Retinal pigment epithelial cell (primary cell): ENCODE data around the gene ZNF606.

Source experiments
- DNase-seq: peaks from one replicate; pipeline ENCODE4 v3.0.0-alpha.2; 2010; ENCODE audit warnings: low read depth
- H3K4me3 ChIP-seq: 2 replicates; pipeline ENCODE4 v1.5.1; 2011; ENCODE audit warnings: mild to moderate bottlenecking, low read length, control low read depth, moderate library complexity
- CTCF ChIP-seq: conservative IDR thresholded peaks from 2 replicates; pipeline ENCODE4 v1.5.1; 2011; ENCODE audit warnings: low read depth, low read length, control low read depth, inconsistent platforms

Gene ZNF606

DNA sequence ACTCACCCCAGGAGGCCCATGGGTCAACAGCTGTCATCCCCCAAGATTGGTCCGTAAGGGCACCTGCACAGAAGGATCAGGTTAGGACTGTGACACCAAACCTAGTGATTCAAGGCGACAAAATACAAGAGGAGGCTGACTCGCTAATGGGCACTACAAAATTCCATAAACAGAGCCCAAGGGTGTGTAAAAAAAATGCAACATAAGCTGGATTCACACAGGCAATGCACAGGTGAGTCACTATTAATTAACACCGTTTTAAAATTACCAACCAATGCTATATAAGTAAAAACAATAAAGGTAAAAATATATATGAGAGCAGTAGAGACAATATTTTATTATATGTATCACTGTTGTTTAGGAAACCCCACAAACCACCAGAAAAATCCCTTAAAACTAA, 1.9 kb downstream of the ZNF606 start:
- no peak for TF ChIP-seq CTCF
- DNase-seq, result no peak
- no peak overlapping the region for H3K4me3 ChIP-seq

DNA sequence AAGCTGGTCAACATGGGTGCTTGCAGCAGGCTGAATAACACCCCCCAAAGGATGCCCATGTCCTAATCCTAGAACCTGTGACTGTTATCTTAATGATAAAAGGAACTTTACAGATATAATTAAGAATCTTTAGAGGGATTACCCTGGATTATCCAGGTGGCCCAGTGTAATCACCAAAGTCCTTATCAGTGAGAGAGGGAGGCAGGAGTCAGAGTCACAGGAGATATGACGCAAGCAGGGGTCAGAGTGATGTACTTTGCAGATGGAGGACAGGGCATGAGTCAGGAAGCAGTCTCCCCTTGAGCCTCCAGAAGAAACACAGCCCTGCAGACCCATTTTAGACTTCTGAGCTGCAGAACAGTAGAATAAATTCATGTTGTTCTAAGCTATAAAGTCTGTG, 9.8 kb downstream of the ZNF606 start:
- H3K4me3 ChIP-seq, result no peak overlapping the region
- DNase-seq, result no peak
- TF ChIP-seq CTCF, result no peak

- DNase-seq, result no peak
- TF ChIP-seq CTCF, result no peak
- H3K4me3 ChIP-seq, result no peak overlapping the region
Observed at GRCh38 chr19:57978586-57979289, 23.9 kb downstream of the ZNF606 start.

DNA sequence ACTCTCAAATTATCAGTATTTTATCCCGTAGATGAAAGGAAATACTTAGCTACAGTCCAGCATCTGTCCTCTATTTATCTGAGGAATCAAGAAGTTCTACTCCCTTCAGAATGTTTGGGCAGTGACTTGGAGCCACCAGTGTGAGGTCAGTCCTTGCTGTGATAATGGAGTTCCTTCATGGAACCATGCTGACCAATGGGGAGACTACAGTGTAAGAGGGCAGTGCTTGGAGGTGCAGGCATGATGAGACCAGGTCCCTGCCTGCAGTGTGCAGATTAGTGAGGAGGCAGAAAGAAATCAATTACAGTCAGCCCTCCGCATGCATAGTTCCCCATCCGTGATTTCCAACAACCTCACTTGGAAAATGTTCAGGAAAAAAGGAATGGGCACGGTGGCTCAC, 28.2 kb downstream of the ZNF606 start, which contains the start of gene C19orf18:
Gene C19orf18 (minus strand): TSS at position 101 of the 400 bp plus-strand sequence. CDS start 102 bp downstream, outside the sequence.
- no peak within 1 kb of the TSS for H3K4me3 ChIP-seq
- TF ChIP-seq CTCF, result no peak
- DNase-seq, result no peak

DNA sequence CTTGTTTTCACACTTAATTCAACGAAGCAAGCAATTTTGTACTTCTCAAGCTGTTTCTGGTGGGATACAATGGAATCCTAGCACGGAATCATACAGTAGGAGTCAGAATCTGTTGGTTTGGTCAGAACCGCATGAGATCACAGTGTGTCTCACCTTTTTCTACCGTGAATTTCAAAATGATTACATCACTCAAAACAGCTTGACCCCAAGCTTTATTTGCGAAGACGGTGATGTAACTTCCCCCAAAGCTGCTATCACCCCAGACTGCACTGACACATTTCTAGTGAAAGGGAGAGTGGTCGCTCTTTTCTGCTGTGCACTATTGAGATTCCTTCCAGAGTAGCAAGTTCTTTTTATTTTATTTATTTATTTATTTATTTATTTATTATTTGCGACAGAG, 37.9 kb downstream of the ZNF606 start:
- TF ChIP-seq CTCF, result no peak
- no peak overlapping the region for H3K4me3 ChIP-seq
- no peak for DNase-seq

DNA sequence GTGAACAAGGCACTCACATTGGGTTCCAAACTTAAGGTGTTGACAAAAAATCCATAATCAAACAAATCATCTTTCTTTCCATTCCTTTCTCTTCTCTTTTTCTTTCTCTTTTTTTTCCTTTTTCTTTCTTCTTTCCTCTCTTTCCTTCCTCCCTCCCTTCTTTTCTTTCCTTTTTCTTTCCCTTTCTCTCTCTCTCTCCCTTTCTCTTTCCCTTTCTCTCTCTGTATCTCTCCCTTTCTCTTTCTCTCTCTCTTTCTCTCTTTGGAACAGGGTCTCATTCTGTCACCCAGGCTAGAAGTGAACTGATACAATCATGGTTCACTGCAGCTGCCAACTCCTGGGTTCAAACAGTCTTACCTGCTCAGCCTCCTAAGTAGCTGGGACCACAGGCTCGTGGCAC, 40.8 kb downstream of the ZNF606 start:
- no peak for DNase-seq
- no peak for TF ChIP-seq CTCF
- H3K4me3 ChIP-seq, result no peak overlapping the region

DNA sequence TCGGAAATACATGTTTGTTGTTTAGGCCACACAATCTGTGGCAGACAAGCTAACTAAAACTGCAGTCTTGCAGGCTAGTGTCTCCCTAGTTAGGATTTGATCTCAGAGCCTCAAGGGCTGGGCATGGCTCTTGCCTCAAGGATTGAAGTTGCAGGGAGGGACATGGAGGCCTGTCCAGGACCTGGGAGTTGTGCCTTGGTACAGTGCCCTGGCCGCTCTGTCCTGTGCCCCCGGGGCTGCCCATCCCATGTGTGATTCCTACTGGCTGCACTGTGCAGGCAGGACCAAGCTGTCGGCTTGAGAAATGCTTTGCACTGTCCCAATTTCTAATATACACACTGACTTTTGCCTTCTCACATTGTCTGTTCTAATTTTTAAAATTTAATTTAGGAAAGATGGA, 47.6 kb downstream of the ZNF606 start:
- no peak for TF ChIP-seq CTCF
- H3K4me3 ChIP-seq, result no peak overlapping the region
- no peak for DNase-seq
